CD14-positive monocyte (primary cell): Measurements from ENCODE around the gene NEMF. TPM values are rescaled to one million over a fixed set of nuclear protein-coding genes. Genes with fewer than 3 reads are reported as not detected.

Experiments
- DNase-seq, 3 donors: peaks; one replicate each; pipeline ENCODE4 v3.0.0-alpha.2; 2011 to 2022
- H2AFZ ChIP-seq: 2 replicates; pipeline ENCODE4 v1.6.0; 2012; ENCODE audit warnings: mild to moderate bottlenecking, low read depth, low read length, inconsistent platforms; ENCODE audit not compliant: insufficient read depth, poor library complexity, severe bottlenecking
- H3K27ac ChIP-seq, 2 donors: 1 replicate in 1 of 2; 2 replicates in 1 of 2; pipeline ENCODE4 v1.5.1; 2012 to 2013; ENCODE audit warnings: low read length in 2 of 2, control low read depth in 1 of 2, inconsistent platforms in 1 of 2, low read depth in 1 of 2, mild to moderate bottlenecking in 1 of 2
- H3K27me3 ChIP-seq, 2 donors: one replicate each; pipeline versions ENCODE4 v1.6.0 to v1.6.1; 2011 to 2013; ENCODE audit warnings: low read length in 2 of 2; ENCODE audit not compliant: control insufficient read depth in 2 of 2, insufficient read depth in 2 of 2
- H3K36me3 ChIP-seq, 2 donors: replicated peaks in 1 of 2; 1 replicate in 1 of 2; 2 replicates in 1 of 2; pipeline versions ENCODE4 v1.5.1 to v1.6.1; 2012 to 2013; ENCODE audit warnings: low read length in 2 of 2, control low read depth in 1 of 2, inconsistent platforms in 1 of 2, mild to moderate bottlenecking in 1 of 2; ENCODE audit not compliant: insufficient read depth in 2 of 2, control insufficient read depth in 1 of 2
- H3K4me1 ChIP-seq, 2 donors: 1 replicate in 1 of 2; 2 replicates in 1 of 2; pipeline versions ENCODE4 v1.5.1 to v1.6.1; 2012 to 2013; ENCODE audit warnings: low read length in 2 of 2, control low read depth in 1 of 2, inconsistent platforms in 1 of 2, mild to moderate bottlenecking in 1 of 2, moderate library complexity in 1 of 2; ENCODE audit not compliant: insufficient read depth in 2 of 2, control insufficient read depth in 1 of 2
- H3K4me2 ChIP-seq: replicated peaks from 2 replicates; pipeline ENCODE3; 2012; ENCODE audit warnings: low read length, moderate library complexity, mild to moderate bottlenecking; ENCODE audit not compliant: poor library complexity, severe bottlenecking; ENCODE audit errors: extremely low read depth
- H3K4me3 ChIP-seq, 3 experiments: fragments of 200-600 bp in 1 of 3; sonication (generic) in 1 of 3; replicated peaks in 1 of 3; 1 replicate in 2 of 3; 2 replicates in 1 of 3; pipeline ENCODE4 v1.5.1; 2011 to 2013; ENCODE audit warnings: low read length in 3 of 3, mild to moderate bottlenecking in 3 of 3, control low read depth in 2 of 3, low read depth in 2 of 3, inconsistent platforms in 1 of 3, moderate library complexity in 1 of 3
- H3K79me2 ChIP-seq: 2 replicates; pipeline ENCODE4 v1.6.0; 2012; ENCODE audit warnings: mild to moderate bottlenecking, control low read depth, inconsistent platforms, low read length, moderate library complexity; ENCODE audit not compliant: insufficient read depth
- H3K9ac ChIP-seq: 2 replicates; pipeline ENCODE4 v1.6.0; 2017; ENCODE audit warnings: low read length, mild to moderate bottlenecking; ENCODE audit not compliant: insufficient read depth, poor library complexity, severe bottlenecking
- H3K9me3 ChIP-seq, 2 donors: replicated peaks in 1 of 2; 1 replicate in 1 of 2; 2 replicates in 1 of 2; pipeline versions ENCODE4 v1.5.1 to v1.6.1; 2012 to 2013; ENCODE audit warnings: low read length in 2 of 2, control low read depth in 1 of 2; ENCODE audit not compliant: control insufficient read depth in 1 of 2, insufficient read depth in 1 of 2
- H4K20me1 ChIP-seq: 2 replicates; pipeline ENCODE4 v1.6.0; 2012; ENCODE audit warnings: mild to moderate bottlenecking, low read length, control low read depth, moderate library complexity; ENCODE audit not compliant: insufficient read depth
- H3K27ac Mint-ChIP-seq, 7 donors: one replicate each; pipeline ENCODE4 v1.8.0; 2020; ENCODE audit warnings: mild to moderate bottlenecking in 7 of 7, mixed read lengths in 7 of 7, moderate library complexity in 6 of 7, inconsistent platforms in 2 of 7
- H3K27me3 Mint-ChIP-seq, 3 donors: one replicate each; pipeline ENCODE4 v1.8.0; 2021 to 2022; ENCODE audit warnings: low read depth in 3 of 3, mild to moderate bottlenecking in 3 of 3, mixed read lengths in 3 of 3, moderate library complexity in 3 of 3, inconsistent platforms in 1 of 3
- H3K36me3 Mint-ChIP-seq, 2 donors: one replicate each; pipeline ENCODE4 v1.8.0; 2020; ENCODE audit warnings: mixed read lengths in 2 of 2, inconsistent platforms in 1 of 2, mild to moderate bottlenecking in 1 of 2
- H3K4me1 Mint-ChIP-seq: one replicate; pipeline ENCODE4 v1.8.0; 2020; ENCODE audit warnings: mild to moderate bottlenecking, mixed read lengths
- H3K4me3 Mint-ChIP-seq, 2 donors: one replicate each; pipeline ENCODE4 v1.8.0; 2020; ENCODE audit warnings: mild to moderate bottlenecking in 2 of 2, mixed read lengths in 2 of 2, moderate library complexity in 1 of 2
- H3K9me3 Mint-ChIP-seq, 7 donors: one replicate each; pipeline ENCODE4 v1.8.0; 2020 to 2022; ENCODE audit warnings: mixed read lengths in 7 of 7, mild to moderate bottlenecking in 6 of 7, moderate library complexity in 6 of 7, inconsistent platforms in 2 of 7
- WGBS: methylation state at CpG from one replicate; pipeline ENCODE4 v1.1.5; 2013; ENCODE audit warnings: missing lambda C conversion rate; ENCODE audit not compliant: insufficient coverage; 5-methylcytosine and 5-hydroxymethylcytosine counted together
- intact Hi-C, 2 donors: fragments of 100-400 bp; cut with micrococcal nuclease; formaldehyde crosslinking; loops; one replicate each; pipeline versions ENCODE4 v1.15.0 to v1.15.1; 2023
- polyA plus RNA-seq, 3 donors: library from polyadenylated mRNA; depleted of rRNA in 1 of 3; unstranded in 2 of 3; stranded (reverse) in 1 of 3; fragments of 300-500 nt in 2 of 3; fragments of >200 nt in 1 of 3; fragmentation: Illumina TruSeq in 2 of 3; gene quantifications; 1 replicate in 2 of 3; 2 replicates in 1 of 3; pipeline ENCODE4 v1.2.3, GENCODE V29; 2012 to 2021
- TF ChIP-seq, protein P1 (sequence below): fragments of 200-600 bp; IDR thresholded peaks from one replicate; pipeline ENCODE4 v1.8.0; 2022; ENCODE audit warnings: antibody characterized with exemption, mild to moderate bottlenecking

Gene NEMF
- polyA plus RNA-seq, 3 donors: 18.3 to 27.6 (median 22.2) TPM

DNA sequence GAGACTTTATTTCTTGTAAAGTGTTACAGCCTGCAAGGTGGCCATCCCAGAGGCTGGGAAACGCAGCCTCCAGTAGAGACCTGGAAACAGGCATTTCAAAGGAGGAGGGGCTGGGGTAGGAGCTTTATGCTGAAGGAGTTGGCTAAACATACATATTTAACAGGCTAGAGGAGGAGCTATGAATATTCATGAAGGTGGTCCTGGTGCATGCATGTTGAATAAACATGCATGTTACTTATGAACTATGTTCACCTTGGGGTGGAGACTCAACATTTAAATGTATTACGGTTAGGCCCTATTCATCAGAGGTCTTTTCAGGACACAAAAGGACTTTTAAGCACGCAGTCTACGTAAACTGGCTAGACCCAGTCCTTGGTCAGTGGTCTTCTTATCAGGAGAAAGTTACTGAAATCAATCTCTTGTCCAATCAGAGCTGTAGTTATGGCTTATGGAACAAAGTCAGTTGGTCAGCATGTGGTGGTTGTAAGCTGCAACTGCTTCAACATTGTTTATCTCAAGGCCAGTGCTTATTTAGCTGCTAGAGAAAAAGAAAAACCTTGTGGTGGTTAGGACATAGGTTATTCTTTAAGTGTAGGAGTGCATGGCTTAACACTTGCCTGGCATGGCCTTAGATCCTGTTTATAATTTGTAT, 28.9 kb upstream of the NEMF start:
- DNase-seq: no peak
- Histone ChIP-seq H3K9ac (no peak overlapping the region), H3K4me3 (no peak overlapping the region), H3K79me2 (no peaks in the 10 kb centered on the region), H3K27me3 (no peaks in the 10 kb centered on the region), H3K27ac (no peak overlapping the region), H3K9me3 (no peaks in the 10 kb centered on the region), H2AFZ (no peak overlapping the region), H4K20me1 (no peaks in the 10 kb centered on the region), H3K4me1 (peaks cover 20 to 34% of the 10 kb centered on the region in 2 donors), H3K36me3 (no peaks in the 10 kb centered on the region), H3K4me2 (no peak overlapping the region)
- intact Hi-C loops: no loop called here
- Mint-ChIP-seq H3K9me3 (peaks cover 0 to 4% (median 0%) of the 10 kb centered on the region in 7 donors), H3K27me3 (peaks cover 0 to 5% (median 2%) of the 10 kb centered on the region in 3 donors), H3K4me1 (peaks cover 29% of the 10 kb centered on the region), H3K27ac (peak overlapping the region in 1 of 7 donors; percentile 61), H3K4me3 (no peak overlapping the region), H3K36me3 (no peaks in the 10 kb centered on the region)
- TF ChIP-seq, protein P1, sequence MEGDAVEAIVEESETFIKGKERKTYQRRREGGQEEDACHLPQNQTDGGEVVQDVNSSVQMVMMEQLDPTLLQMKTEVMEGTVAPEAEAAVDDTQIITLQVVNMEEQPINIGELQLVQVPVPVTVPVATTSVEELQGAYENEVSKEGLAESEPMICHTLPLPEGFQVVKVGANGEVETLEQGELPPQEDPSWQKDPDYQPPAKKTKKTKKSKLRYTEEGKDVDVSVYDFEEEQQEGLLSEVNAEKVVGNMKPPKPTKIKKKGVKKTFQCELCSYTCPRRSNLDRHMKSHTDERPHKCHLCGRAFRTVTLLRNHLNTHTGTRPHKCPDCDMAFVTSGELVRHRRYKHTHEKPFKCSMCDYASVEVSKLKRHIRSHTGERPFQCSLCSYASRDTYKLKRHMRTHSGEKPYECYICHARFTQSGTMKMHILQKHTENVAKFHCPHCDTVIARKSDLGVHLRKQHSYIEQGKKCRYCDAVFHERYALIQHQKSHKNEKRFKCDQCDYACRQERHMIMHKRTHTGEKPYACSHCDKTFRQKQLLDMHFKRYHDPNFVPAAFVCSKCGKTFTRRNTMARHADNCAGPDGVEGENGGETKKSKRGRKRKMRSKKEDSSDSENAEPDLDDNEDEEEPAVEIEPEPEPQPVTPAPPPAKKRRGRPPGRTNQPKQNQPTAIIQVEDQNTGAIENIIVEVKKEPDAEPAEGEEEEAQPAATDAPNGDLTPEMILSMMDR: no peak
- WGBS: 100% methylated on average over 2 of the region's 4 CpGs

DNA sequence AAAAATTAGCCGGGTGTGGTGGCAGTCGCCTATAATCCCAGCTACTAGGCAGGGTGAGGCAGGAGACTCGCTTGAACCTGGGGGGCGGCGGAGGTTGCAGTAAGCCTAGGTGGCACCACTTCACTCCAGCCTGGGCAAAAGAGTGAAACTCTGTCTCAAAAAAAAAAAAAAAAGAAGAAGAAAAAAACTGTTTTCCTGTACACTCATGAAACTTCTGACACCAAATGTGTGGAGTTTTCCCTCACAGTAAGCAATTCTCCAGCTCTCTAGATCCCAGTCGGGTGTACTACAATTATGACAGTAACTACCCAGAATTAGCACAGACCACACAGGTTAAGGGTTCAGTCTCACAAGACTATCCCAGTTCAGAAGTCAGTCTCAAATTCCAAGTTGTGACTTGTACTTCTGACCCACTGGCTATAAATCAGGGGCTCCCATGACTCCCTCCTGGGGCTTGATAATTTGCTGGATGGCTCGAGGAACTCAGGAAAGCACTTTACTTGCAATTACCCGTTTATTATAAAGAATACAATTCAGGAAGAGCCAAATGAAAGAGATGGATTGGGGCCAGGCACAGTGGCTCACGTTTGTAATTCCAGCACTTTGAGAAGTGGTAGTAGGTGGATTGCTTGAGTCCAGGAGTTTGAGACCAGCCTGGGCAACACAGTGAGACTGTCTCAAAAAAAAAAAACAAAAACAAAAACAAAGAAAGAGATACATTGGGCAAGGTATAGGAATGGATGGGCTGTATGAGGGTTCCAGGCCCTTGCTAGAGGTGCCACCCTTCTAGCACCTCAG, 27.9 kb upstream of the NEMF start:
- no peaks in the 10 kb centered on the region for H3K36me3 Mint-ChIP-seq
- H3K27ac Mint-ChIP-seq: peak overlapping the region; percentile 38 to 91 (median 87)
- Histone ChIP-seq H3K27me3 (no peaks in the 10 kb centered on the region), H3K4me3 (no peak overlapping the region), H3K36me3 (no peaks in the 10 kb centered on the region), H3K9ac (no peak overlapping the region), H3K9me3 (no peaks in the 10 kb centered on the region), H3K4me1 (peaks cover 20 to 34% of the 10 kb centered on the region in 2 donors), H3K79me2 (no peaks in the 10 kb centered on the region), H2AFZ (peak overlapping the region; percentile 49), H4K20me1 (no peaks in the 10 kb centered on the region), H3K27ac (peak overlapping the region in 1 of 2 donors; percentile 38), H3K4me2 (no peak overlapping the region)
- TF ChIP-seq, protein P1: no peak
- peak in 2 of 3 donors; percentile 45 to 47 for DNase-seq
- WGBS: 48% methylated on average over 6 of the region's 9 CpGs
- H3K4me3 Mint-ChIP-seq: peak overlapping the region in 1 of 2 donors; percentile 37
- intact Hi-C loops: no loop called here
- peaks cover 29% of the 10 kb centered on the region for H3K4me1 Mint-ChIP-seq
- peaks cover 0 to 4% (median 0%) of the 10 kb centered on the region in 7 donors for H3K9me3 Mint-ChIP-seq
- H3K27me3 Mint-ChIP-seq: peaks cover 0 to 5% (median 2%) of the 10 kb centered on the region in 3 donors
